D721Med (cell line): ENCODE measurements around the gene VPS50.

ENCODE experiments used
- DNase-seq: peaks from one replicate; pipeline ENCODE4 v3.0.0; 2011; ENCODE audit warnings: low spot score; ENCODE audit not compliant: insufficient read length
- FAIRE-seq: peaks from 2 replicates; lab custom pipeline; 2011; peaks lifted over from hg19 to GRCh38; lab: Jason Lieb, UNC
- CTCF ChIP-seq: IDR thresholded peaks from 2 replicates; pipeline ENCODE4 v1.5.1; 2012; ENCODE audit warnings: mild to moderate bottlenecking, control low read depth; ENCODE audit not compliant: insufficient read depth; ENCODE audit errors: missing control alignments

Gene VPS50

GRCh38 chr7:93265220-93265619, 33.1 kb downstream of the VPS50 start:
- DNase-seq (no peak), FAIRE-seq (no peak)
- no peak for TF ChIP-seq CTCF

GRCh38 chr7:93279541-93279940, 47.4 kb downstream of the VPS50 start:
- peak; percentile 32 for FAIRE-seq
- no peak for TF ChIP-seq CTCF
- no peak for DNase-seq

GRCh38 chr7:93284908-93285307, 52.7 kb downstream of the VPS50 start:
- DNase-seq = no peak
- no peak for FAIRE-seq
- TF ChIP-seq CTCF = no peak

- no peak for FAIRE-seq
- TF ChIP-seq CTCF = no peak
- no peak for DNase-seq
Observed at GRCh38 chr7:93293229-93293628, 61.1 kb downstream of the VPS50 start.

- FAIRE-seq = no peak
- DNase-seq = no peak
- no peak for TF ChIP-seq CTCF
Observed at GRCh38 chr7:93298206-93298605, 66.0 kb downstream of the VPS50 start.

DNA sequence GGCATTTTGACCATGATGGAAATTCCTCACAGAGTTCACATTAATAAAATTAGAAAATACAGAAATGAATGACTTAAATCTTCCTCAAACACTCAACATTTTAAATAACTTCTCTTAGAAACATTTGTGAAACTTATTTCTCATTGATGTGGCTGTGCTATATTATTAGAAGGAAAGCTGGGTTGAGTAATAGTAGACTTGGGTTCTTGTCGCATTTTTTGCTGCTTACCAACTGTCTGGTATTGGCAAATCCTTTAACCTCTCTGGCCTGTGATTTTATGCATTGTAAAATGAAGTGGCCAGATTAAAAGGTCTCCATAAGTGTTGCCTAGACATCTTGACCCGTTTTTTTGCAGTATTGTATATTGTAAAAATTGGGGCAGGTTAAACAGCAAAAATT, 66.5 kb downstream of the VPS50 start:
- no peak for TF ChIP-seq CTCF
- DNase-seq (no peak), FAIRE-seq (no peak)

- TF ChIP-seq CTCF = no peak
- DNase-seq (no peak), FAIRE-seq (peak; percentile 11)
Observed at GRCh38 chr7:93301736-93302135, 69.6 kb downstream of the VPS50 start.
